Embryonic facial prominence (tissue), 1 donor: ENCODE data around the gene VWA2.

ENCODE experiments used
- DNase-seq: peaks from one replicate; pipeline ENCODE4 v3.0.0-alpha.2; 2016; ENCODE audit errors: extremely low spot score

Gene VWA2, protein sequence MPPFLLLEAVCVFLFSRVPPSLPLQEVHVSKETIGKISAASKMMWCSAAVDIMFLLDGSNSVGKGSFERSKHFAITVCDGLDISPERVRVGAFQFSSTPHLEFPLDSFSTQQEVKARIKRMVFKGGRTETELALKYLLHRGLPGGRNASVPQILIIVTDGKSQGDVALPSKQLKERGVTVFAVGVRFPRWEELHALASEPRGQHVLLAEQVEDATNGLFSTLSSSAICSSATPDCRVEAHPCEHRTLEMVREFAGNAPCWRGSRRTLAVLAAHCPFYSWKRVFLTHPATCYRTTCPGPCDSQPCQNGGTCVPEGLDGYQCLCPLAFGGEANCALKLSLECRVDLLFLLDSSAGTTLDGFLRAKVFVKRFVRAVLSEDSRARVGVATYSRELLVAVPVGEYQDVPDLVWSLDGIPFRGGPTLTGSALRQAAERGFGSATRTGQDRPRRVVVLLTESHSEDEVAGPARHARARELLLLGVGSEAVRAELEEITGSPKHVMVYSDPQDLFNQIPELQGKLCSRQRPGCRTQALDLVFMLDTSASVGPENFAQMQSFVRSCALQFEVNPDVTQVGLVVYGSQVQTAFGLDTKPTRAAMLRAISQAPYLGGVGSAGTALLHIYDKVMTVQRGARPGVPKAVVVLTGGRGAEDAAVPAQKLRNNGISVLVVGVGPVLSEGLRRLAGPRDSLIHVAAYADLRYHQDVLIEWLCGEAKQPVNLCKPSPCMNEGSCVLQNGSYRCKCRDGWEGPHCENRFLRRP

GRCh38 chr10:114239117-114239993, at the start of gene VWA2:
Gene VWA2, plus strand, starts transcription at chr10:114239254. Its CDS starts 9,460 bp downstream, at chr10:114248714.
- DNase-seq, result no peak

GRCh38 chr10:114189700-114190099, 49.4 kb upstream of the VWA2 start:
- DNase-seq, result no peak

DNA sequence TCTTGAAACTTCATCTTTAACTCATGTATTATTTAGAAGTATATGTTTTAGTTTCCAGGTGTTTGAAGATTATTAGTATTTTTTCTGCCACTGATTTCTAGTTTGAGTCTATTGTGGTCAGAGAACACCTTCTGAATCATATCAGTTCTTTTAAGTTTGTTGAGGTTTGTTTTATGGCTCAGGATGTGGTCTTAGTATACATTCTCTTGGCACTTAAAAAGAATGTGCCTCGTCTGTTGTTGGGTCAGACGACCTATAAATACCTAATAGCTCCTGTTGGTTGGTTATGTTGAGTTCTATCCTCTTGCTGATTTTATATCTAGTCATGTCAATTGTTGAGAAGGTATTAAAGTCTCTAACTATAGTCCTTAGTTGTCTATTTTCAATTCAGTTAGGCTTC, 44.0 kb upstream of the VWA2 start:
- no peak for DNase-seq

- DNase-seq, result no peak
Measured at GRCh38 chr10:114199239-114199638, 39.8 kb upstream of the VWA2 start.

GRCh38 chr10:114202812-114203211, 36.2 kb upstream of the VWA2 start:
- DNase-seq, result no peak

DNA sequence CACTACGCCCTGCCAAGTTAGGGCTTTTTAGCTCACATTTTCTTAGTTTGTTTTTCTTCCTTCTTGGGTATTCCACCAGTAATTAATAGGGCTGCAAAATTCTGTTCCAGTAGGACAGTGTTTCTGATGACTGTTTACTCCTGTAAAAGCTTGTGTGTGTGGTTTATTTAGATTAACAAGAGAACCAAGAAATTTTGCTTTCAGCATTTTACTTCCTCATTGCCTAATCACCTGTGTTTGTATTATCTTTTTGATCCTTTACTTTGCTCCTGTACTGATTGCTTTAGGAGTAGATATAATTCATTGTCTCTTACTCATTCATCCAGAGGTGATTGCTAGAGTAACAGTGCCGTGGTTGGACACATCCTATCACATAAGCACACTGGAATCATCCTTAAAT, 32.2 kb upstream of the VWA2 start:
- DNase-seq, result no peak

DNA sequence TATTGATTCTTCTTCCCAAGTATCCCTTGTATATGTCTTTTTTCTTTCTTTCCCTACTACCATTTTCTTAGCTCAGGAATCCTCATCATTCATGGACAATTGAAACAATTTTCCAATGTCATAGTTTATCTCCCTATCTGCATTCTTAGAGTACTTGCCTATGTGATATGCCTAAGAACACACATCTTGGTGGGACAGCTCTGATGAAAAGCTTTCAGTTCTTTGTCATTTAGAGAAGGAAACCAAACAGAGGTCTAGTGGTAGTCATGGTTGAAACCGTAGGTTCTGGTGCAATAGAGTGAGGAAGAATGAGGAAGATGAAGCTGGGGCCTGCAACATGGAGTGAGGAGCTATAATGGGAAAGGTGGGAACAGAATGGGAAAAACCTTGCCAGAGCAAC, 31.7 kb upstream of the VWA2 start:
- DNase-seq, result no peak

DNA sequence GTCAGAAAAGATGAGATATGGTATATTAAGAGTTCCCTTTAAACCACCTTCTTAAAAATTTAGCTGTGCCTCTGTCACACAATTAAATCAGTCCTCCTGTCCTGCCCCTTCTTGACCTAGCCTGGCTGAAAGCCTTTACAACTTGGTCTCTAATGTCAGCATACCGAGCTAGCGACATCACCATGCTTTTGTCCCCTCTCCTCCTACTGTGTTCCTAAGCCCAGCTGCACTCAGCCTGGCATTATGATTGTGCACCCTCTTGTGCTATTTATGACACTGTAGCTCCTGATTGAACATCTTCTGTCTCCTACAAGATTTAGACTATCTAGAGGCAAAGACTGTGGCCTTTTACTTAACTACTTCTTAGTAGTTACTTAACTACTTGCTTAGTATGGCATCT, 30.7 kb upstream of the VWA2 start:
- no peak for DNase-seq

GRCh38 chr10:114212153-114212552, 26.9 kb upstream of the VWA2 start:
- no peak for DNase-seq

DNA sequence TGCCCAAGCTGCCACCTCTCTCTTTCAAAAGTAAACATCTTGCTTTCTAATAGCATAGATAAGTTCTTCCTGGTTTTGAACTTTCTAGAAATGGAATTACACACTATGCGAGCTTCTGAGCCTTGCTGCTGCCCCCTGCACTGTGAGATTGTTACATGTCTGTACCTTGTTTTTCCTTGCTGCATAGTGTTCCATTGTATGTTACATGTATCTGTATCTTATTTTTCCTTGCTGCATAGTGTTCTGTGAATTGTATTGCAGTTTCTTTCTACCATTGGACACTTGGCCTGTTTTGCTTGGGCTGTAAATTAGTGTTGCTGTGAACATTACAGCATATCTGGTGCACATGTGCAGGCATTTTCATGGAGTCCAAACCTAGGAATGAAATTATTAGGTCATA, 24.0 kb upstream of the VWA2 start:
- no peak for DNase-seq

GRCh38 chr10:114220281-114220680, 18.8 kb upstream of the VWA2 start:
- no peak for DNase-seq

DNA sequence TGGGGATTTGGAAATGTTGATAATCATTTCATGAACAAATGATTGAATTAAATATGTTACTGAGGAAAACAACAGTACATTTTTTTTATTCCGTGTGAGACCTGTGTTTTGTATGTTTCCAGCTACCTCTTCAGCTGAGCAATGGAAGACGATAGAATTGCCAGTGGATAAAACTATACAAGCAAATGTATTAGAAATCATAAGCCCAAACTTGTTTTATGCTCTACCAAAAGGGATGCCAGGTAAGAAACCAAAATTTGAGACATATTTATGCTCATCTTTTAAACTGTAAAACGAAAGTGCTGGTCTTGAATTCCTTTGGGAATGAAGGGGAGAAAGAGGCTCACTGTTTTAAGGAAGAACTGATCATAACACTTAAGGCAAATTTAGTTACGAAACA, 17.8 kb upstream of the VWA2 start:
- DNase-seq, result no peak

DNA sequence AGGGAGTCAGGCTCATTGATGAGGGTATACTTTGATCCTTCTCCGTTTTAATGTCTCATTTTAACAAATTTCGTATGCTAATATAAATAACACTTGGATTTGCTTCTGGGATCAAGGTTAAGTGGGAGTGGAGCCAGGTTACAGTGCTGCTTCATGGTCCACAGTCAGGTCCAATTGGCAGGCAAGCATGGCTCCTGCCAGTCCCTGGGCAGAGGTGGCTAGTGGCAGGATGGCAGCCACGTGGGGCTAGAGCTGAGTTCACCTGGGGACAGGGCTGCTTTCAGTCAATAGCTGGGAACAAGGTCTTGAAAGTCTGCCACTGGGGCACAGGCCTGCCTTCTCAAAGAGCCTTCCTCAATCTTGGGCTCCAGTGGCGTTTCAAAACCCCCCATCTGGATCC, 16.0 kb upstream of the VWA2 start:
- DNase-seq, result no peak

GRCh38 chr10:114228156-114228555, 10.9 kb upstream of the VWA2 start:
- no peak for DNase-seq

DNA sequence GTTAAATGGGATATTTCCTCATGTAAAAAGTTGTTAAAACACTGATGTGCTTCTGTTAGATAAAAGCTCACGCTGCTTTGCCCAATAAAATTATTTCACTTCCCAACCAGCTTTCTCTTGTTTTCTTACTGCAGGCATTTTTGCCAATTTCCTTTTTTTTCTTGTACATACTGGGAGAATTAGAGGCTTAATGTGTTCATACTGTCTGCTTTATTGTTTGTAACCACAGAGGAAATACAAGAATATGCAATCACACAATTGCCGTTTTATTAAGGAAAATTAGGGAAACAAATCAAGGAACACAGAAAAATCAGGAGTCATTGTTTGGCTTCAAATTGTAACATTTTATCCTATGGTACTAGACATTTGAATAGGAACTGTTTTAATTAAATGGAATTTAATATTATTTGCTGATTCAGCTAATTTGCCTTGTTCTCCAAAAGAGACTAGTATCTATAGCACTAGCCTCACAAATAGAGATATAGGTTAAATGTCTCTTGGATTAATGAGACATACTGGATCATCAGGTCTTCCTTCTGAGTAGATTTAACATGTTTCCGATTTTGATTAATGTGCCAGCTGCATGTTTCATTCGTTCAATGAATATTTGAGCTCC, 6.4 kb upstream of the VWA2 start:
- DNase-seq, result no peak

DNA sequence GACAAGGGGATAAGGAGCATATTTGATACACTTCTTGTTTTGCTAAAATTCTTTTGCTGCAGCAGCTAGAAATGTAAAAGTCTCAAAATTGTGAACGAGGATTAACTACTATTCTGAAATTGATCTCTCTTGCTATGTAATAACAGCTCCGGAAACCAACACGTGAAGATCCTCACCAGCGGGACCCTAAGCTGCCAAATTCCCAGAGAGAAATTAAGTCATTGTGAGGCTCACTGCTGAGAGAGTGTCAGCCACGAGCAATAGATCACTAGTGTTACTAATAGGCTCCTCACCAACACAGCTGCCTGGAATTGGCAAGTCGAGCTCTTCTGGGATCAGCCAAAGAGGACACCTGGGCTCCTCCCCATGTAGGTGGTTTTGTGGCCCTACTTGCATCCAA, 5.6 kb upstream of the VWA2 start:
- no peak for DNase-seq

DNA sequence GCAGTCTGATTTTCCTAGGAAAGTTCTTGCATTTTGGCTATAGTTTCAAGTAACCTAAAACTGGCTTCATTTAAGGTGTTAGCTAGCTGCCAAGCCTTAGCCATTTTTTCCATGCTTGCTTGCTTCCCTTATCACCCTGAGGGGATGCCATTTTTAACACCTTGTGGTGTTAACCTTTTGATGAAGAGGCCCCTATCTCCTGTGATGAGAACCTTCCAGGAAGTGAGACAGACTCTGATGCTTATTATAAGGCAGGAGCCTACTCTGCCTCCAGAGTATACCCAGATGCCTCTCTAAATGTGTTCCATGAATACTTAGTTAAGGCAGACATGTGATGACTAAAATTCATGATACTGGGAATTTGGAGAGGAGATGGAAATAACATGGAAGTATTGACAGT, 4.9 kb upstream of the VWA2 start:
- no peak for DNase-seq

DNA sequence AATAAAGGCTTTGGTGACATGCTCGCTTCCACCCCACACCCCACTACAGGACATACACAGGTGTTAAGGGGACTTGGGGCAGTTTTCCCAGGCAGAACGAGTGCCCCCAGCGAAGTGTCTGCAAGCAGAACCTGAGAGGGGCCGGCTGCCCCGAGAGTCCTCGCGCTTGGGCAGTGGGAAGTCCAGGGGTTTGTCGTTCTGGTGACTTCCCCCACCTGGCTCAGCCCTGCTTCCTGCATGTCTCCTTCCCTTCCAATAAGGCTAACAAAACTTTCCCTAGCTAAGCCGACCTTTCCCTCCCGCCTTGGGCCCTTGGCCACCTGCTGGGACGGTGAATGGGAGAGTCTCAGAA, 916 bp downstream of the VWA2 start:
- no peak for DNase-seq

- no peak for DNase-seq
Measured at GRCh38 chr10:114242235-114242634, 3.2 kb downstream of the VWA2 start.

DNA sequence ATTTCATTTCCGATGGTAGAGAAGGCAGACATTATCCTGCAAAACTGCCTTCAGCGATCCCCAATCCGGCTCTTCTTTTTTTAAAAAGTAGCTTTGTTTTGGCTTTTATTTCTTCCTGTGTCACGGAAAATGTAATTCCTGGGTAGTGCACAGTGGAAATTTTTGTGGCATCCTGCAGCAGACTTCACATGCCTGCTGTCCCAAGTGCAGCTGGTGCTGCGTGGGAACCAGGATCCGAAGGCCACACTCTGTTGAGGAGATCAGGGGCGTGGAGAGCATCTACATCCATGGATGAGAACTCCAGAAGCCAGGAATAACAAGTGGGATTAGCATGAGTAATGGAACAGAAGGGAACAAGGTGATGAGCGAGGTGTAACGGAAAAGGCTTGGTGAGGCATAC, 4.6 kb downstream of the VWA2 start:
- no peak for DNase-seq

GRCh38 chr10:114244126-114244525, 5.1 kb downstream of the VWA2 start:
- DNase-seq, result no peak
